Measurements from ENCODE around the gene SLC16A10. TPM values are rescaled to one million over a fixed set of nuclear protein-coding genes. Genes with fewer than 3 reads are reported as not detected.

SLC16A10 gene
- total and polyA plus RNA-seq, 2 donors (not counting 3 experiments of a cell fraction or from before 2014, with no cell fraction given): not detected

DNA sequence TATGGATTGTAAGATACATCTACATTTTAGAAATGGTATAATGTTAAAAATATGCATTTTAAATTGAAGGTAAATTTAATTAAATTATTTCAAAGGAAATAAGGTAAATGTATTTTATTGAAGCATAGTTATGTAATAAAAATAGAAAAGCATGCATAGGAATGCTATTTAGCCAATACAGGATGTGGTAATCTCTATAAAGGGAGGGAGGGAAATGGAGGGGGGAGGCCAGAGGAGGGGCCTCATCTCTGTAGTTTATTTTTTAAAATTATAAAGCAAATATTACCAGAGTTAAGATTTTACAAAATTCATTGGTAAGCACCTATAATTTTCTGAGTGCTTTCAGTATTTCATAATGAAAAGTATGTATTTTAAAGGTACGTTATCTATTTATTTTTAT lies 27.2 kb downstream of the SLC16A10 start:
- Histone ChIP-seq H3K9ac (replicated peaks; ENCODE audit: extremely low read depth, insufficient read depth, low read length) (no peak overlapping the region), H3K27ac (ENCODE audit: insufficient read depth, low read depth, low read length) (no peak overlapping the region), H3K9me1 (replicated peaks; ENCODE audit: control insufficient read depth, extremely low read depth, insufficient read depth, low read length) (peaks cover 2% of the 10 kb centered on the region), H3K4me1 (ENCODE audit: control insufficient read depth, extremely low read depth, insufficient read depth, low read length) (no peaks in the 10 kb centered on the region), H4K20me1 (replicated peaks; ENCODE audit: control insufficient read depth, extremely low read depth, insufficient read depth, low read length) (no peaks in the 10 kb centered on the region), H3K4me3 (replicated peaks in 1 of 3; ENCODE audit: insufficient read depth in 1 of 3, low read depth in 1 of 3, low read length in 3 of 3) (no peak overlapping the region), H3K4me2 (ENCODE audit: insufficient read depth, low read length) (no peak overlapping the region), H3K36me3 (ENCODE audit: control insufficient read depth in 2 of 2, extremely low read depth in 1 of 2, insufficient read depth in 2 of 2, low read length in 2 of 2) (no peaks in the 10 kb centered on the region), H3K9me3 (replicated peaks; ENCODE audit: control insufficient read depth, insufficient read depth, low read length) (no peaks in the 10 kb centered on the region), H3K27me3 (ENCODE audit: control insufficient read depth in 2 of 2, insufficient read depth in 2 of 2, low read length in 2 of 2) (peaks cover 10 to 13% of the 10 kb centered on the region in 2 experiments), H2AFZ (ENCODE audit: low read depth, low read length) (no peak overlapping the region), H3K79me2 (ENCODE audit: control insufficient read depth, insufficient read depth, low read length) (no peaks in the 10 kb centered on the region)
- dilution Hi-C loops (cut with MboI; ENCODE audit: extremely low pct_ligation_motif_present, low sequenced_read_pairs) (no loop called here), intact Hi-C loops (cut with micrococcal nuclease) (no loop called here)
- FAIRE-seq: no peak
- TF ChIP-seq POLR2A (IDR thresholded peaks at IDR 0.05; ENCODE audit: low read depth, low read length): no peak
- no TSS peak for BruUV-seq (replicated peaks)
- POLR2A ChIA-PET: no interaction called here
- no peak for DNase-seq (ENCODE audit: low read depth, low spot score)
- CTCF ChIA-PET: no interaction called here

- Histone ChIP-seq H3K4me2 (ENCODE audit: insufficient read depth, low read length) (no peak overlapping the region), H3K27ac (ENCODE audit: insufficient read depth, low read depth, low read length) (no peak overlapping the region), H3K9me3 (replicated peaks; ENCODE audit: control insufficient read depth, insufficient read depth, low read length) (no peaks in the 10 kb centered on the region), H3K27me3 (ENCODE audit: control insufficient read depth in 2 of 2, insufficient read depth in 2 of 2, low read length in 2 of 2) (peaks cover 8% of the 10 kb centered on the region in 2 experiments), H3K4me3 (replicated peaks in 1 of 3; ENCODE audit: insufficient read depth in 1 of 3, low read depth in 1 of 3, low read length in 3 of 3) (no peak overlapping the region), H4K20me1 (replicated peaks; ENCODE audit: control insufficient read depth, extremely low read depth, insufficient read depth, low read length) (no peaks in the 10 kb centered on the region), H3K9ac (replicated peaks; ENCODE audit: extremely low read depth, insufficient read depth, low read length) (no peak overlapping the region), H3K79me2 (ENCODE audit: control insufficient read depth, insufficient read depth, low read length) (no peaks in the 10 kb centered on the region), H2AFZ (ENCODE audit: low read depth, low read length) (no peak overlapping the region), H3K4me1 (ENCODE audit: control insufficient read depth, extremely low read depth, insufficient read depth, low read length) (no peaks in the 10 kb centered on the region), H3K36me3 (ENCODE audit: control insufficient read depth in 2 of 2, extremely low read depth in 1 of 2, insufficient read depth in 2 of 2, low read length in 2 of 2) (no peaks in the 10 kb centered on the region), H3K9me1 (replicated peaks; ENCODE audit: control insufficient read depth, extremely low read depth, insufficient read depth, low read length) (peaks cover 2% of the 10 kb centered on the region)
- intact Hi-C loops (cut with micrococcal nuclease): no loop called here
- dilution Hi-C loops (cut with MboI; ENCODE audit: extremely low pct_ligation_motif_present, low sequenced_read_pairs): no loop called here
- TF ChIP-seq POLR2A (IDR thresholded peaks at IDR 0.05; ENCODE audit: low read depth, low read length): no peak
- TF ChIP-seq JUN (IDR thresholded peaks at IDR 0.05; ENCODE audit: borderline replicate concordance, insufficient read depth, insufficient read length, low read depth): no peak
- TF ChIP-seq GATA2 (IDR thresholded peaks at IDR 0.05; ENCODE audit: insufficient read depth, insufficient read length, low read depth, low read length): no peak
- no peak for TF ChIP-seq MAX (IDR thresholded peaks at IDR 0.05; ENCODE audit: insufficient read depth, insufficient read length)
- no peak for TF ChIP-seq FOS (IDR thresholded peaks at IDR 0.05; ENCODE audit: borderline replicate concordance, insufficient read depth, low read length)
- TF ChIP-seq, protein P1, sequence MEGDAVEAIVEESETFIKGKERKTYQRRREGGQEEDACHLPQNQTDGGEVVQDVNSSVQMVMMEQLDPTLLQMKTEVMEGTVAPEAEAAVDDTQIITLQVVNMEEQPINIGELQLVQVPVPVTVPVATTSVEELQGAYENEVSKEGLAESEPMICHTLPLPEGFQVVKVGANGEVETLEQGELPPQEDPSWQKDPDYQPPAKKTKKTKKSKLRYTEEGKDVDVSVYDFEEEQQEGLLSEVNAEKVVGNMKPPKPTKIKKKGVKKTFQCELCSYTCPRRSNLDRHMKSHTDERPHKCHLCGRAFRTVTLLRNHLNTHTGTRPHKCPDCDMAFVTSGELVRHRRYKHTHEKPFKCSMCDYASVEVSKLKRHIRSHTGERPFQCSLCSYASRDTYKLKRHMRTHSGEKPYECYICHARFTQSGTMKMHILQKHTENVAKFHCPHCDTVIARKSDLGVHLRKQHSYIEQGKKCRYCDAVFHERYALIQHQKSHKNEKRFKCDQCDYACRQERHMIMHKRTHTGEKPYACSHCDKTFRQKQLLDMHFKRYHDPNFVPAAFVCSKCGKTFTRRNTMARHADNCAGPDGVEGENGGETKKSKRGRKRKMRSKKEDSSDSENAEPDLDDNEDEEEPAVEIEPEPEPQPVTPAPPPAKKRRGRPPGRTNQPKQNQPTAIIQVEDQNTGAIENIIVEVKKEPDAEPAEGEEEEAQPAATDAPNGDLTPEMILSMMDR (IDR thresholded peaks at IDR 0.05; ENCODE audit: extremely low read depth in 1 of 2, insufficient read depth in 1 of 2, low read depth in 1 of 2, low read length in 2 of 2): no peak
- no peak for TF ChIP-seq POLR2AphosphoS5 (IDR thresholded peaks at IDR 0.05; ENCODE audit: insufficient read depth, low read depth, low read length)
- TF ChIP-seq MYC (IDR thresholded peaks at IDR 0.05; ENCODE audit: low read depth, low read length): no peak
- TF ChIP-seq EZH2 (IDR thresholded peaks at IDR 0.05; ENCODE audit: borderline replicate concordance, low read depth, low read length, severe bottlenecking): no peak
- POLR2A ChIA-PET: no interaction called here
- BruUV-seq (replicated peaks): no TSS peak
- no peak for FAIRE-seq
- DNase-seq (ENCODE audit: low read depth, low spot score): no peak
- CTCF ChIA-PET: interaction anchor here (0.6 kb wide), 1 partner anchor 17 kb away, joined by 3 read pairs; no protein-coding TSS in a partner anchor
These were observed 31.5 kb downstream of the SLC16A10 start for GRCh38 chr6:111118826-111119225.

Measured in endothelial cell of umbilical vein (primary cell).